HepG2 (cell line): ENCODE data around the gene CCDC8. TPM values are rescaled to one million over a fixed set of nuclear protein-coding genes. Genes with fewer than 3 reads are reported as not detected.

ENCODE experiments used
- ERF ChIP-seq: IDR thresholded peaks from 2 replicates; pipeline ENCODE4 v1.6.1; 2018; ENCODE audit warnings: missing biosample characterization, missing genetic modification reagents
- ETV5 ChIP-seq: IDR thresholded peaks from 2 replicates; pipeline ENCODE4 v1.6.1; 2018; ENCODE audit warnings: missing biosample characterization, missing genetic modification reagents, inconsistent platforms, borderline replicate concordance
- NFIC ChIP-seq: IDR thresholded peaks from 2 replicates; pipeline ENCODE4 v1.6.1; 2012; ENCODE audit warnings: mild to moderate bottlenecking, low read length, inconsistent platforms
- PAWR ChIP-seq: sonication (generic); formaldehyde crosslinking; IDR thresholded peaks from 2 replicates; pipeline ENCODE4 v1.4.0; 2020; ENCODE audit warnings: missing genetic modification reagents, mild to moderate bottlenecking, borderline replicate concordance
- PHF5A ChIP-seq: IDR thresholded peaks from one replicate; pipeline ENCODE4 v1.6.1; 2018; ENCODE audit warnings: low read depth, missing genetic modification reagents; ENCODE audit not compliant: unreplicated experiment
- POLR2G ChIP-seq: fragments of 200-400 bp; formaldehyde crosslinking; IDR thresholded peaks from 2 replicates; pipeline ENCODE4 v1.6.1; 2018; ENCODE audit warnings: mild to moderate bottlenecking, low read depth, low read length, moderate library complexity
- PTBP1 ChIP-seq: fragments of 200-400 bp; formaldehyde crosslinking; IDR thresholded peaks from 2 replicates; pipeline ENCODE4 v1.6.1; 2018; ENCODE audit warnings: low read length, low read depth; ENCODE audit not compliant: poor library complexity, severe bottlenecking
- XRCC5 ChIP-seq: fragments of 200-400 bp; formaldehyde crosslinking; optimal IDR thresholded peaks from 2 replicates; pipeline ENCODE3; 2017; ENCODE audit warnings: mild to moderate bottlenecking, low read length
- YEATS4 ChIP-seq: sonication (generic); formaldehyde crosslinking; IDR thresholded peaks from 2 replicates; pipeline ENCODE4 v1.4.0; 2020; ENCODE audit warnings: missing genetic modification reagents, borderline replicate concordance
- ZNF776 ChIP-seq: sonication (generic); formaldehyde crosslinking; IDR thresholded peaks from 2 replicates; pipeline ENCODE4 v1.4.0; 2020; ENCODE audit warnings: mild to moderate bottlenecking, missing genetic modification reagents
- ZNF780A ChIP-seq: sonication (generic); formaldehyde crosslinking; IDR thresholded peaks from 2 replicates; pipeline ENCODE4 v1.8.0; 2022; ENCODE audit warnings: mild to moderate bottlenecking, missing genetic modification reagents, moderate library complexity
- ZSCAN9 ChIP-seq: IDR thresholded peaks from 2 replicates; pipeline ENCODE4 v1.6.1; 2016; ENCODE audit warnings: borderline replicate concordance
- polyA plus RNA-seq, 8 experiments: library from polyadenylated mRNA; depleted of rRNA in 3 of 8; stranded (reverse) in 7 of 8; unstranded in 1 of 8; fragments of >200 nt; fragmentation: Illumina TruSeq in 4 of 8; extraction: Trizol in 4 of 8; gene quantifications; 2 replicates each; pipeline versions ENCODE4 v1.2.1 to v1.2.3, GENCODE V29; 2011 to 2016; ENCODE audit warnings: low read depth in 4 of 8, missing spikeins in 1 of 8, mixed read lengths in 1 of 8; ENCODE audit not compliant: insufficient read depth in 1 of 8
- total RNA-seq, 5 experiments: library from RNA; depleted of rRNA; stranded (reverse); fragments of >200 nt; fragmentation: Illumina TruSeq; extraction: Trizol; gene quantifications; 2 replicates each; pipeline ENCODE4 v1.2.3, GENCODE V29; 2016; ENCODE audit warnings: low read depth in 1 of 5
- TF ChIP-seq, protein P1 (sequence below): sonication (generic); formaldehyde crosslinking; IDR thresholded peaks from 2 replicates; pipeline ENCODE4 v1.5.0; 2020; ENCODE audit warnings: mild to moderate bottlenecking, missing genetic modification reagents, borderline replicate concordance
- TF ChIP-seq, protein P2 (sequence below): sonication (generic); formaldehyde crosslinking; IDR thresholded peaks from 2 replicates; pipeline ENCODE4 v1.4.0; 2020; ENCODE audit warnings: missing genetic modification reagents
- TF ChIP-seq, protein P3 (sequence below): IDR thresholded peaks from 2 replicates; pipeline ENCODE4 v1.6.1; 2016; ENCODE audit warnings: missing biosample characterization, missing genetic modification reagents, low read depth
- TF ChIP-seq, protein P4 (sequence below): sonication (generic); formaldehyde crosslinking; IDR thresholded peaks from 2 replicates; pipeline ENCODE4 v1.5.0; 2020; ENCODE audit warnings: missing genetic modification reagents
- TF ChIP-seq, protein P5 (sequence below): sonication (generic); formaldehyde crosslinking; IDR thresholded peaks from 2 replicates; pipeline ENCODE4 v1.4.0; 2020; ENCODE audit warnings: missing genetic modification reagents, borderline replicate concordance

The CCDC8 gene
- total and polyA plus RNA-seq, 2 of the 13 experiments (the other 11 are each of a cell fraction or from before 2014, with no cell fraction given), result 0.04 TPM; not detected in 1

DNA sequence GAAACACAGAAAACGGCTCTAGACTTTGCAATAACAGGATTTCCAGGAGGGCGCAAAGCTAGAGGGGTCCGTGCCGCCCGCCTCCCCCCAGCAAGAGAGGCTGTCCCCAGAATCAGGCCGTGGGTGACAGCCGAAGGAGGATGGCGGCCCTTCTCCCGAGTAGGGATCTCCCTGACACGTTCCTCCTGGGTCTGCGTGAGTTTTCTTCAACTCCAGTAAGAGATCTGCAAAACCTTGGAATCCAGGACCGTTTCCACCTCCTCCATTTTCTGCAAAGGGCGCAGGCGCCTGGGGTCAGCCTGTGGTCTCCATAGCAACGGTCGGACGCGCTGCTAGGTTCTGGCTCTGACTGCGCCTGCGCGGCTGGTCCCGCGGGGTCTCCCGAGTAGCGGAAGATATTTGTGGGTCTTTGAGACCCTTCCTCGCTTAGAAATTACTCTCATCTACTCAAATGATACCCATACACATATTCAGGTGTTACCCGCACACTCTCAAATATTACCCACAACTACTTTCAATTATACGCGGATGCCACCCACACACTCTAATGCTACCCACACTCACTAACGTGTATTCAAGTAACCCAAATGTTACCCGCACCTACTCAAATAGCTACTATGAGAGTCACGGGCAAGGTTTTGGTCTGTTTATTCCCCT lies 13.3 kb upstream of the CCDC8 start (continued):
- TF ChIP-seq, protein P1, sequence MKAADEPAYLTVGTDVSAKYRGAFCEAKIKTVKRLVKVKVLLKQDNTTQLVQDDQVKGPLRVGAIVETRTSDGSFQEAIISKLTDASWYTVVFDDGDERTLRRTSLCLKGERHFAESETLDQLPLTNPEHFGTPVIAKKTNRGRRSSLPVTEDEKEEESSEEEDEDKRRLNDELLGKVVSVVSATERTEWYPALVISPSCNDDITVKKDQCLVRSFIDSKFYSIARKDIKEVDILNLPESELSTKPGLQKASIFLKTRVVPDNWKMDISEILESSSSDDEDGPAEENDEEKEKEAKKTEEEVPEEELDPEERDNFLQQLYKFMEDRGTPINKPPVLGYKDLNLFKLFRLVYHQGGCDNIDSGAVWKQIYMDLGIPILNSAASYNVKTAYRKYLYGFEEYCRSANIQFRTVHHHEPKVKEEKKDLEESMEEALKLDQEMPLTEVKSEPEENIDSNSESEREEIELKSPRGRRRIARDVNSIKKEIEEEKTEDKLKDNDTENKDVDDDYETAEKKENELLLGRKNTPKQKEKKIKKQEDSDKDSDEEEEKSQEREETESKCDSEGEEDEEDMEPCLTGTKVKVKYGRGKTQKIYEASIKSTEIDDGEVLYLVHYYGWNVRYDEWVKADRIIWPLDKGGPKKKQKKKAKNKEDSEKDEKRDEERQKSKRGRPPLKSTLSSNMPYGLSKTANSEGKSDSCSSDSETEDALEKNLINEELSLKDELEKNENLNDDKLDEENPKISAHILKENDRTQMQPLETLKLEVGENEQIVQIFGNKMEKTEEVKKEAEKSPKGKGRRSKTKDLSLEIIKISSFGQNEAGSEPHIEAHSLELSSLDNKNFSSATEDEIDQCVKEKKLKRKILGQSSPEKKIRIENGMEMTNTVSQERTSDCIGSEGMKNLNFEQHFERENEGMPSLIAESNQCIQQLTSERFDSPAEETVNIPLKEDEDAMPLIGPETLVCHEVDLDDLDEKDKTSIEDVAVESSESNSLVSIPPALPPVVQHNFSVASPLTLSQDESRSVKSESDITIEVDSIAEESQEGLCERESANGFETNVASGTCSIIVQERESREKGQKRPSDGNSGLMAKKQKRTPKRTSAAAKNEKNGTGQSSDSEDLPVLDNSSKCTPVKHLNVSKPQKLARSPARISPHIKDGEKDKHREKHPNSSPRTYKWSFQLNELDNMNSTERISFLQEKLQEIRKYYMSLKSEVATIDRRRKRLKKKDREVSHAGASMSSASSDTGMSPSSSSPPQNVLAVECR (CRISPR knock-in tag), result peak; percentile 47; the same call in 1 of the 2 replicates
- TF ChIP-seq POLR2G (no peak), ETV5 (CRISPR knock-in tag) (no peak), PAWR (CRISPR knock-in tag) (no peak), NFIC (no peak), ZNF780A (no peak), XRCC5 (no peak), YEATS4 (no peak), PHF5A (CRISPR knock-in tag) (no peak), ZNF776 (CRISPR knock-in tag) (no peak), ZSCAN9 (CRISPR knock-in tag) (no peak), ERF (CRISPR knock-in tag) (0 out of 2 replicates have a peak, but pooled peaks have one; percentile 29), PTBP1 (no peak)
- TF ChIP-seq, protein P2, sequence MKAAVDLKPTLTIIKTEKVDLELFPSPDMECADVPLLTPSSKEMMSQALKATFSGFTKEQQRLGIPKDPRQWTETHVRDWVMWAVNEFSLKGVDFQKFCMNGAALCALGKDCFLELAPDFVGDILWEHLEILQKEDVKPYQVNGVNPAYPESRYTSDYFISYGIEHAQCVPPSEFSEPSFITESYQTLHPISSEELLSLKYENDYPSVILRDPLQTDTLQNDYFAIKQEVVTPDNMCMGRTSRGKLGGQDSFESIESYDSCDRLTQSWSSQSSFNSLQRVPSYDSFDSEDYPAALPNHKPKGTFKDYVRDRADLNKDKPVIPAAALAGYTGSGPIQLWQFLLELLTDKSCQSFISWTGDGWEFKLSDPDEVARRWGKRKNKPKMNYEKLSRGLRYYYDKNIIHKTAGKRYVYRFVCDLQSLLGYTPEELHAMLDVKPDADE (CRISPR knock-in tag), result no peak
- TF ChIP-seq, protein P3, sequence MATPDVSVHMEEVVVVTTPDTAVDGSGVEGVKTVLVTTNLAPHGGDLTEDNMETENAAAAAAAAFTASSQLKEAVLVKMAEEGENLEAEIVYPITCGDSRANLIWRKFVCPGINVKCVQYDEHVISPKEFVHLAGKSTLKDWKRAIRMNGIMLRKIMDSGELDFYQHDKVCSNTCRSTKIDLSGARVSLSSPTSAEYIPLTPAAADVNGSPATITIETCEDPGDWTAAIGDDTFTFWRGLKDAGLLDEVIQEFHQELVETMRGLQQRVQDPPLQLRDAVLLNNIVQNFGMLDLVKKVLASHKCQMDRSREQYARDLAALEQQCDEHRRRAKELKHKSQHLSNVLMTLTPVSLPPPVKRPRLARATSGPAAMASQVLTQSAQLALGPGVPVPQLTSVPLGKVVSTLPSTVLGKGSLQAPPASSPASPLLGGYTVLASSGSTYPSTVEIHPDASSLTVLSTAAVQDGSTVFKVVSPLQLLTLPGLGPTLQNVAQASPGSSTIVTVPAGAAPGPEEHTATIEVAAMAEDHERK (CRISPR knock-in tag), result no peak
- TF ChIP-seq, protein P4, sequence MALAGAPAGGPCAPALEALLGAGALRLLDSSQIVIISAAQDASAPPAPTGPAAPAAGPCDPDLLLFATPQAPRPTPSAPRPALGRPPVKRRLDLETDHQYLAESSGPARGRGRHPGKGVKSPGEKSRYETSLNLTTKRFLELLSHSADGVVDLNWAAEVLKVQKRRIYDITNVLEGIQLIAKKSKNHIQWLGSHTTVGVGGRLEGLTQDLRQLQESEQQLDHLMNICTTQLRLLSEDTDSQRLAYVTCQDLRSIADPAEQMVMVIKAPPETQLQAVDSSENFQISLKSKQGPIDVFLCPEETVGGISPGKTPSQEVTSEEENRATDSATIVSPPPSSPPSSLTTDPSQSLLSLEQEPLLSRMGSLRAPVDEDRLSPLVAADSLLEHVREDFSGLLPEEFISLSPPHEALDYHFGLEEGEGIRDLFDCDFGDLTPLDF (CRISPR knock-in tag), result no peak
- TF ChIP-seq, protein P5, sequence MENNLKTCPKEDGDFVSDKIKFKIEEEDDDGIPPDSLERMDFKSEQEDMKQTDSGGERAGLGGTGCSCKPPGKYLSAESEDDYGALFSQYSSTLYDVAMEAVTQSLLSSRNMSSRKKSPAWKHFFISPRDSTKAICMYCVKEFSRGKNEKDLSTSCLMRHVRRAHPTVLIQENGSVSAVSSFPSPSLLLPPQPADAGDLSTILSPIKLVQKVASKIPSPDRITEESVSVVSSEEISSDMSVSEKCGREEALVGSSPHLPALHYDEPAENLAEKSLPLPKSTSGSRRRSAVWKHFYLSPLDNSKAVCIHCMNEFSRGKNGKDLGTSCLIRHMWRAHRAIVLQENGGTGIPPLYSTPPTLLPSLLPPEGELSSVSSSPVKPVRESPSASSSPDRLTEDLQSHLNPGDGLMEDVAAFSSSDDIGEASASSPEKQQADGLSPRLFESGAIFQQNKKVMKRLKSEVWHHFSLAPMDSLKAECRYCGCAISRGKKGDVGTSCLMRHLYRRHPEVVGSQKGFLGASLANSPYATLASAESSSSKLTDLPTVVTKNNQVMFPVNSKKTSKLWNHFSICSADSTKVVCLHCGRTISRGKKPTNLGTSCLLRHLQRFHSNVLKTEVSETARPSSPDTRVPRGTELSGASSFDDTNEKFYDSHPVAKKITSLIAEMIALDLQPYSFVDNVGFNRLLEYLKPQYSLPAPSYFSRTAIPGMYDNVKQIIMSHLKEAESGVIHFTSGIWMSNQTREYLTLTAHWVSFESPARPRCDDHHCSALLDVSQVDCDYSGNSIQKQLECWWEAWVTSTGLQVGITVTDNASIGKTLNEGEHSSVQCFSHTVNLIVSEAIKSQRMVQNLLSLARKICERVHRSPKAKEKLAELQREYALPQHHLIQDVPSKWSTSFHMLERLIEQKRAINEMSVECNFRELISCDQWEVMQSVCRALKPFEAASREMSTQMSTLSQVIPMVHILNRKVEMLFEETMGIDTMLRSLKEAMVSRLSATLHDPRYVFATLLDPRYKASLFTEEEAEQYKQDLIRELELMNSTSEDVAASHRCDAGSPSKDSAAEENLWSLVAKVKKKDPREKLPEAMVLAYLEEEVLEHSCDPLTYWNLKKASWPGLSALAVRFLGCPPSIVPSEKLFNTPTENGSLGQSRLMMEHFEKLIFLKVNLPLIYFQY, result no peak
